SK-N-SH treated with all-trans-retinoic acid at 6 μM for 48 hours (cell line): ENCODE measurements around the gene IMMP2L.

Source experiments
- ATAC-seq: fragments of 200-7000 bp; cut with Tn5 transposase; 3 replicates; pipeline ENCODE4 v1.9.1; 2020; ENCODE audit warnings: mild to moderate bottlenecking, moderate library complexity
- ARNTL ChIP-seq: fragments of 450-650 bp; formaldehyde crosslinking; IDR thresholded peaks from 2 replicates; pipeline ENCODE4 v1.5.0; 2020; ENCODE audit warnings: low read depth, mild to moderate bottlenecking, moderate library complexity, borderline replicate concordance
- BACH2 ChIP-seq: fragments of 250-450 bp; sonication (Bioruptor Pico); IDR thresholded peaks from 2 replicates; pipeline ENCODE4 v1.9.0; 2021; ENCODE audit warnings: mild to moderate bottlenecking, borderline replicate concordance
- CREB5 ChIP-seq: fragments of 250-450 bp; sonication (Bioruptor Pico); IDR thresholded peaks from 2 replicates; pipeline ENCODE4 v1.5.1; 2020; ENCODE audit warnings: low read depth, mild to moderate bottlenecking, moderate library complexity
- CSRNP3 ChIP-seq: fragments of 250-450 bp; sonication (Bioruptor Pico); IDR thresholded peaks from 2 replicates; pipeline ENCODE4 v1.5.1; 2021; ENCODE audit warnings: mild to moderate bottlenecking, moderate library complexity
- ESRRG ChIP-seq: fragments of 250-450 bp; sonication (Bioruptor Pico); IDR thresholded peaks from 2 replicates; pipeline ENCODE4 v1.6.1; 2021; ENCODE audit warnings: mild to moderate bottlenecking
- GLIS3 ChIP-seq: fragments of 250-450 bp; sonication (Bioruptor Pico); IDR thresholded peaks from 2 replicates; pipeline ENCODE4 v1.5.0; 2020; ENCODE audit warnings: mild to moderate bottlenecking, moderate library complexity
- ISL1 ChIP-seq: fragments of 250-450 bp; sonication (Bioruptor Pico); IDR thresholded peaks from 2 replicates; pipeline ENCODE4 v2.1.2; 2022; ENCODE audit warnings: mild to moderate bottlenecking, moderate library complexity
- PATZ1 ChIP-seq: fragments of 250-450 bp; sonication (Bioruptor Pico); IDR thresholded peaks from 2 replicates; pipeline ENCODE4 v1.8.0; 2020; ENCODE audit warnings: mild to moderate bottlenecking, moderate library complexity, borderline replicate concordance
- POU6F1 ChIP-seq: fragments of 250-450 bp; sonication (Bioruptor Pico); IDR thresholded peaks from 2 replicates; pipeline ENCODE4 v1.8.0; 2021; ENCODE audit warnings: low read depth, mild to moderate bottlenecking, moderate library complexity, borderline replicate concordance
- PPARA ChIP-seq: fragments of 250-450 bp; sonication (Bioruptor Pico); IDR thresholded peaks from 2 replicates; pipeline ENCODE4 v1.5.0; 2020; ENCODE audit warnings: mild to moderate bottlenecking, borderline replicate concordance
- RARB ChIP-seq: fragments of 250-450 bp; sonication (Bioruptor Pico); IDR thresholded peaks from 2 replicates; pipeline ENCODE4 v1.8.0; 2021; ENCODE audit warnings: mild to moderate bottlenecking, moderate library complexity
- TCF4 ChIP-seq: fragments of 250-450 bp; sonication (Bioruptor Pico); IDR thresholded peaks from 2 replicates; pipeline ENCODE4 v1.8.0; 2021; ENCODE audit warnings: mild to moderate bottlenecking, moderate library complexity, borderline replicate concordance
- TOX ChIP-seq: fragments of 250-450 bp; sonication (Bioruptor Pico); IDR thresholded peaks from 2 replicates; pipeline ENCODE4 v1.8.0; 2021; ENCODE audit warnings: mild to moderate bottlenecking, moderate library complexity, borderline replicate concordance
- TSHZ2 ChIP-seq: fragments of 250-450 bp; sonication (Bioruptor Pico); IDR thresholded peaks from 2 replicates; pipeline ENCODE4 v1.5.0; 2020; ENCODE audit warnings: mild to moderate bottlenecking, moderate library complexity
- ZFP3 ChIP-seq: fragments of 250-450 bp; sonication (Bioruptor Pico); IDR thresholded peaks from 2 replicates; pipeline ENCODE4 v1.5.0; 2020; ENCODE audit warnings: mild to moderate bottlenecking, moderate library complexity
- ZFP30 ChIP-seq: fragments of 450-650 bp; formaldehyde crosslinking; IDR thresholded peaks from 2 replicates; pipeline ENCODE4 v1.5.0; 2022; ENCODE audit warnings: mild to moderate bottlenecking, moderate library complexity
- ZNF565 ChIP-seq: fragments of 450-650 bp; formaldehyde crosslinking; conservative IDR thresholded peaks from 2 replicates; pipeline ENCODE4 v1.5.0; 2020; ENCODE audit warnings: low read depth, mild to moderate bottlenecking, moderate library complexity
- ZNF70 ChIP-seq: fragments of 450-650 bp; formaldehyde crosslinking; IDR thresholded peaks from 2 replicates; pipeline ENCODE4 v1.5.0; 2020; ENCODE audit warnings: mild to moderate bottlenecking, moderate library complexity

Gene IMMP2L

GRCh38 chr7:111268941-111269340 lies 293.4 kb downstream of the IMMP2L start:
- no peak for TF ChIP-seq ARNTL
- no peak for TF ChIP-seq GLIS3 (CRISPR knock-in tag)
- no peak for TF ChIP-seq TCF4 (CRISPR knock-in tag)
- no peak for TF ChIP-seq RARB (CRISPR knock-in tag)
- TF ChIP-seq BACH2 (CRISPR knock-in tag) = no peak
- TF ChIP-seq CSRNP3 = no peak
- TF ChIP-seq PATZ1 (CRISPR knock-in tag) = no peak
- no peak for TF ChIP-seq ESRRG (CRISPR knock-in tag)
- no peak for TF ChIP-seq ZNF565 (CRISPR knock-in tag)
- TF ChIP-seq ZFP30 (CRISPR knock-in tag) = no peak
- TF ChIP-seq TOX (CRISPR knock-in tag) = no peak
- no peak for TF ChIP-seq POU6F1 (CRISPR knock-in tag)
- TF ChIP-seq PPARA = no peak
- TF ChIP-seq ZNF70 = no peak
- no peak for TF ChIP-seq ZFP3 (CRISPR knock-in tag)
- no peak for TF ChIP-seq TSHZ2 (CRISPR knock-in tag)
- TF ChIP-seq CREB5 (CRISPR knock-in tag) = no peak
- ATAC-seq = no peak

GRCh38 chr7:111266613-111267012 lies 295.7 kb downstream of the IMMP2L start:
- TF ChIP-seq ISL1 (CRISPR knock-in tag) (peak; percentile 53), CSRNP3 (no peak), ARNTL (no peak)
- ATAC-seq = peak; percentile 53

- ATAC-seq = no peak
- TF ChIP-seq POU6F1 (CRISPR knock-in tag) (no peak), TCF4 (CRISPR knock-in tag) (no peak), RARB (CRISPR knock-in tag) (no peak)
These were observed 296.9 kb downstream of the IMMP2L start for GRCh38 chr7:111265394-111265793.
